M059J (cell line): Measurements from ENCODE around the gene OSBPL9. TPM values are rescaled to one million over a fixed set of nuclear protein-coding genes. Genes with fewer than 3 reads are reported as not detected.
"Not testable (repeated sequence)": the region's sequence is repeated elsewhere in the genome, so short reads cannot be mapped to it uniquely, and the experiment has no call there.

Experiments used
- DNase-seq: peaks from one replicate; pipeline ENCODE4 v3.0.0-alpha.2; 2012; ENCODE audit warnings: low read depth
- total RNA-seq: library from RNA; depleted of rRNA; stranded (reverse); fragments of >200 nt; shearing (Covaris generic); gene quantifications from 2 replicates; pipeline ENCODE4 v1.2.3, GENCODE V29; 2014

Gene OSBPL9
- total RNA-seq, 1 experiment from 2014 or later, result 109 TPM

- no peak for DNase-seq
These were observed 46.8 kb downstream of the OSBPL9 start for GRCh38 chr1:51663721-51664120.

DNA sequence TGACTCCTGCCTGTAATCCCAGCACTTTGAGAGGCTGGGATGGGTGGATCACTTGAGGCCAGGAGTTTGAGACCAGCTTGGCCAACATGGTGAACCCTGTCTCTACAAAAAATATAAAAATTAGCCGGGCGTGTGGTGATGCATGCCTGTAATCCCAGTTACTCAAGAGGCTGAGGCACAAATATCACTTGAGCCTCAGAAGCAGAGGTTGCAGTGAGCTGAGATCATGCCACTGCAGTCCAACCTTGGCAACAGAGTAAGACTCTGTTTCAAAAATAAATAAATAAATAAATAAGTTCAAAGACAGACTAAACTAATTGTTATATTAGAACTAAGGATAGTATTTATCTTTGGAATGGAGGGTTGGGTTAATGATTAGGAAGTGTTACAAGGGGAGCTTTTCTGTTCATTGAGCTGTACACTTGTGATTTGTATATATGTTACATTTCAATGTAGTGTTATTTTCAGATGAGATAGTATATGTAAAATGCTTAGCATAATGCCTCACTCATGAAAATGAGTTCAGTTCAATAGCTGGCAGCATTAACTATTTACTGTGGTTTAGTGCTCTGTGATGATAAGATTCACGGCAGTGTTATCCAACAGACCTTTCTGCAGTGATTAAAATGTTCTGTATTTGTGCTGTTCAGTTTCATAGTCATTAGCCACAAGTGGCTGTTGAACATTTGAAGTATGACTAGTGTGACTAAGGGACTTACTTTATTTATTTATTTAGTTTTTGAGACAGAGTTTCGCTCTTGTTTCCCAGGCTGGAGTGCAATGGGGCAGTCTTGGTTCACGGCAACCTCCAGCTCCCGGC is 47.7 kb downstream of the OSBPL9 start:
- DNase-seq, result peak; percentile 85

DNA sequence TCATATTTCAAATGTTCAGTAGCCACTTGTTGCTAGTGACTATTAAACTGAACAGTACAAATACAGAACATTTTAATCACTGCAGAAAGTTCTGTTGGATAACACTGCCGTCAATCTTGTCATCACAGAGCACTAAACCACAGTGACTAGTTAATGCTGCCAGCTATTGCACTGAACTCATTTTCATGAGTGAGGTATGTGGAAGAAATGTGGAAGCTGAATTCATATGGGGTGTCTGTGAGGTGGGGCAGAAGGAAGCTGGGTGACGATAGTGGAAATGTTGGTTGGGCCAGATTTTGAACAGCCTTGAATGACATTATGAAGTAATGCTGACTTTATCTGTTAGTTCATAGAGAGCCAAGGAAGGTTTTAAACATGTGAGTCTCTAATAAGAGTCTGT is 49.6 kb downstream of the OSBPL9 start:
- peak; percentile 81 for DNase-seq

- DNase-seq, result no peak
These were observed 50.7 kb downstream of the OSBPL9 start for GRCh38 chr1:51667561-51667960.

GRCh38 chr1:51669272-51669671 is 52.4 kb downstream of the OSBPL9 start:
- no peak for DNase-seq

DNA sequence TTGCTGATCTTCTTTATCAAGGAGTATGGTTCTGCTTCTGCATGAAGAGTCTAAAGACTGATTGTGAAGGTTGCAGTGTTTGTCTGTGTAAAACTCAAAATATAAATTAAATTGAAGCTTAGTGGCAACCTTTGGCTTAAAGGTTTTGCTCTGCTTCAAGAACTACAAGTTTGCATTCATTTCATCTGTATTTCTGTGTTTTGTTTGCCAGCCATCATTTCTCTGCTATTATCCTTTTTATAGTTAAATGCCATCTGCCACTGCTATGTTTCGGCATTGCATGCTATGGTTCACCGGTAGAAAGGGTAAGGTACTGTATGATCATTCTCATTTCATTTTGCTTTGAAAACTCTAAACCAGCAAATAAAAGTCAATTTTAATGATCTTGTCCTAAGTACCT is 52.9 kb downstream of the OSBPL9 start:
- no peak for DNase-seq

GRCh38 chr1:51671527-51672325 is 54.8 kb downstream of the OSBPL9 start:
- DNase-seq, result peak; percentile 86

GRCh38 chr1:51673279-51673678 is 56.4 kb downstream of the OSBPL9 start:
- no peak for DNase-seq

DNA sequence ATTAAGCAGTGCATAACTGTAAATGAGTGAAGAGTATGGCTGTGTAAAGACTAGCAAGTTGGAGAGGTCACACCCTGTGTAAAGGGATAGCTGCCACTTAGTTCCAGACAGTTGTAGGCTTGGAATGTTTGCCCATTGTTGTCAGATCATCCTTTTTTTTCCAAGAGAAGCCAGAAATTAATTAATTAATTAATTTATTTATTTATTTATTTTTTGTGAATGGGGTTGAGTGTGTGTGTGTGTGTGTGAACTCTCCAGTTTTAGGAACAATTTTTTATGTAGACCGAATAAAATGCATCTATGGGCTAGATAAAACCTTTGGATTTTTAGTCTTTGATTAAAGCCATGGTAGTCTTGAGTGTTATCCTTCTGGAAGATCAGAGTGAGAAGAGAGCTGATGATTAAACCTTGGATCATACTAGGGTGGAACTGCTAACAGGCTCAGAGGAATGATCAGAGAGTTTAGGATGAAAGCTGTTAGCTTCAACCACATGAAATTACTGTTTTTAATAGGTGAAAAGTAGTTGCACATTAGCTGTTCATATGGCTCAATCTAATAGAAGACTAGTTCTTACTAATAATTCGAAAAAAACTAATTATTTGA is 58.4 kb downstream of the OSBPL9 start:
- no peak for DNase-seq

- DNase-seq, result peak; percentile 76
These were observed 62.5 kb downstream of the OSBPL9 start for GRCh38 chr1:51679435-51679834.

DNA sequence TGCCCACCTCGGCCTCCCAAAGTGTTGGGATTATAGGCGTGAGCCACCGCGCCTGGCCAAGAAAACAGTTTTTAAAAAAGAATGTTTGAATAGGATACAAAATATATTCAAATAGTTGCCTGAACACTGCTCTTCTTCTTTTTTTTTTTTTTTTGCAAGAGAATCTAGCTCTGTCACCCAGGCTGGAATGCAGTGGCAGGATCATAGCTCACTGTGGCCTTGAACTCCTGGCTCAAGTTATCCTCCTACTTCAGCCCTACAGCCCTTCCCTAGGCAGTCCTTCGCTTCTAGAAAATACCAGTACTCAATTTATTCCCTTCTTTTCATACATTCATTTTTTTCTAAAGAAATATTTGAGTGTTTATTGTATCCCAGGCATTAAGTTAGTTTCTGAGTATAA is 67.9 kb downstream of the OSBPL9 start:
- DNase-seq, result no peak

DNA sequence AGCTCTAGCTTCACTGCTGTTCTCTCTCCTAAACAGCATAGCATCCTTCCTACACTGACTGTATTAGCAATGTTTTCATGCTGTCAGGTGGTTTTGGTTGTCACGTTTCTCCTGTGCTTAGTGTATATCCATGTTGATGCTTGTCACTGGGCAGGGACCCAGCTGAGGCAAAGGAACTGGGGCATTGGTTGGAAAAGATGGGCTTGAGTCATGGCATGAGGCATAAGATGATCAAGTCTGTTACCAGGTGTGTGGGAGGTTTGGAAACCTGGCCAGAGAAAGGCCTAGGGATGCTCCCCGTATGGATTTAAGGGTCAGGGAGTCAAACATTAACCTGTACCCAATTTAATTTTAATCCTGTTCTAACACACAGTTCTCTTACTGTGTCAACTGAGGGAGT is 69.6 kb downstream of the OSBPL9 start:
- DNase-seq, result peak; percentile 38

GRCh38 chr1:51689075-51689440 is 72.2 kb downstream of the OSBPL9 start:
- no peak for DNase-seq

DNA sequence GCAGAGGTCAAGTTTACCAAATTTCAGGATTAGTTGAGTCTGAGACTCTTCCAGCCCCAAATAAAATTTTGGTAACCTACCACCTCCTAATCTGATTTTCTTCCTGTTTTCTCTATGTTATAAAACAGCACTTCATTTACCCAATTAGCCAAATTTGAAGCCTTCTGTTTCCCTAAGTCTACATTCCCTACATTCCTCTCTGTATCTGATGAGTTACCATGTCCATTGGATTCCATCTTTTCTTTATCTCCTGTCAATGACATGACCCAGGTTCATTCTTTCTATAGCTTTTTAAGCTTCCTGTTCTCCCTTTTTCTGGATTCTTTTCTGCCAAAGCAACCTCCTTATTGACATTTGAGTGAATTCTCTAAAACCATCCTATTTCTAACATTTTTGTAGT is 72.8 kb downstream of the OSBPL9 start:
- no peak for DNase-seq

- peak; percentile 40 for DNase-seq
These were observed 73.5 kb downstream of the OSBPL9 start for GRCh38 chr1:51690285-51690961.

DNA sequence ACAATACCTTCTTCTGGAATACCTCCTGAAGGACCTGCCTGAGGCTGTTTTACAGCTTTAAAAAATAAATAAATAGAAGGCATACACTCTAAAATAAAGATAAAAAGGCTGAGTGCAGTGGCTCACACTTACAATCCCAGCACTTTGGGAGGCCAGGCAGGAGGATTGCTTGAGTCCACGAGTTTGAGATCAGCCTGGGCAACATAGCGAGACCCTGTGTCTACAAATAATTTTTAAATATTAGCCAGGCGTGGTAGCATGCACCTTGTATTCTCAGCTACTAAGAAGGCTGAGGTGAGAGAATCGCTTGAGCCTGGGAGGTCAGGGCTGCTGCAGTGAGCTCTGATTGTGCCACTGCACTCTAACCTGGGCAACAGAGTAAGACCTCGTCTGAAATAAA is 75.0 kb downstream of the OSBPL9 start:
- no peak for DNase-seq

DNA sequence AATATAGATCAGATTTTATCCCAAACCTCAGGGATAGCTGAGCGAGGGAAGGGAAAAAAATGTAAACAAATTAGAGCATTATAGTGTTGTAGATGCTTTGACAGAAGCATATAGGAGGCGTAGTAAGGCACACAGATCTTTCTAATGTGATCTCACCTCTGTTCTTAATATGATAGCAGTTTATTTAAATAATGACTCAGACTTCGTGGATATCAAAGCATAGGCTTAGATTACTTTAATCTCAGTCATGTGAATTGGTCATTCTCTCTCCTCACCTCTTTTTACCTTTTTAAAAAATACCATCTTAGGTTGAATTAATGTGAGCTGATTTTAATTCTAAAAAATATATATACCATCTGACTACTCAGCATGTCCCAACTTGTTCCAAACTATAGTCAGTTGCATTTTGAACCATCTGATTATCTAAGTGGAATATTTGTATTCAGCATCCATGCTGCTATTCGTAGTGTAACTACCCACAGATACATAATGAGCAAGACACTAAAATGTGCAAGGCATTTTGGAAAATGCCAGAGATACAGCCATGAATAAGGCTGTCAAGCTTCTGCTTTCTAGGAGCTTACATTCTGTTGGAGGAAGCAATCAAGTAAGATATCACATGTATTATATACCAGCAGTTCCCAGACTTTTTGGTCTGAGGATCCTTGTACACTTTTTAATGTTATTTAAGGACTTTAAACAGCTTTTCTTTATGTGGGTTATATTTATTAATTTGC is 76.7 kb downstream of the OSBPL9 start:
- DNase-seq, result peak; percentile 35

GRCh38 chr1:51697166-51697565 is 80.3 kb downstream of the OSBPL9 start:
- peak; percentile 60 for DNase-seq

DNA sequence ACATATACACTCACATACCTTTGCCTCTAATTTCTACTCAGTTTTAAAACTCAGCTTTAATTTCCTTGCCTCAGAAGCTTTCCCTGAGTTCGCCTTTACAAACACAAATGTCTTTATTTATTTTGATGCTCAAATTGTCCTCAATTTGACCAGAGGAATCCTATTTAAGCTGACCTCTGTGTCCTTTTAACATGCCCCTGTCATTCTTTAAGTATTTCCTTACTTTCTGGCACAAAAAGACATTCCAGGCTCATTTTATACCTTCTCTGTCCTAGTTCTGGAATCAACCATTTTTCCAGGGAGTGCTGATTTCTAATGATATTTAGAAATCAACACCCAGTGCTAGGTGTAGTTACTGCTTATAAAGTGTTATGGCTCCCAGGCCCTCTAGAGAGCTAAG is 82.5 kb downstream of the OSBPL9 start:
- DNase-seq, result peak; percentile 41

DNA sequence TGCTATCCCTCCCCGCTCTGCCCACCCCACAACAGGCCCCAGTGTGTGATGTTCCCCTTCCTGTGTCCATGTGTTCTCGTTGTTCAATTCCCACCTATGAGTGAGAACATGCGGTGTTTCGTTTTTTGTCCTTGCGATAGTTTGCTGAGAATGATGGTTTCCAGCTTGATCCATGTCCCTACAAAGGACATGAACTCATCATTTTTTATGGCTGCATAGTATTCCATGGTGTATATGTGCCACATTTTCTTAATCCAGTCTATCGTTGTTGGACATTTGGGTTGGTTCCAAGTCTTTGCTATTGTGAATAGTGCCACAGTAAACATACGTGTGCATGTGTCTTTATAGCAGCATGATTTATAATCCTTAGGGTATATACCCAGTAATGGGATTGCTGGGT is 84.9 kb downstream of the OSBPL9 start:
- DNase-seq, result not testable (repeated sequence)

- DNase-seq, result not testable (repeated sequence)
These were observed 85.3 kb downstream of the OSBPL9 start for GRCh38 chr1:51702220-51702619.
